OCI-LY7 (cell line): Measurements from ENCODE around the gene KRTAP19-2.

Experiments used
- CTCF ChIP-seq: fragments of 200-600 bp; sonication (generic); conservative IDR thresholded peaks from 2 replicates; pipeline ENCODE4 v1.5.1; 2014; ENCODE audit warnings: mild to moderate bottlenecking, antibody characterized with exemption, low read length, moderate library complexity, mixed read lengths
- EZH2phosphoT487 ChIP-seq: fragments of 200-600 bp; sonication (generic); IDR thresholded peaks from 2 replicates; pipeline ENCODE4 v1.6.1; 2018; ENCODE audit warnings: low read depth, borderline replicate concordance, mild to moderate bottlenecking, mixed run types, antibody characterized with exemption, low read length, moderate library complexity, mixed read lengths

- TF ChIP-seq CTCF (no peak), EZH2phosphoT487 (no peak)
These were observed 47.3 kb downstream of the KRTAP19-2 start, which contains the start of gene KRTAP15-1 for GRCh38 chr21:30439975-30440374.
